ENCODE measurements around the gene SLC44A5. TPM values are rescaled to one million over a fixed set of nuclear protein-coding genes. Genes with fewer than 3 reads are reported as not detected.

Gene SLC44A5
- total RNA-seq, 2 donors from 2014 or later = 4.6 to 10.0 TPM

- 92 to 100% methylated on average over 3 to 5 of the region's 6 CpGs for WGBS, 2 experiments (ENCODE audit: insufficient coverage in 1 of 2, insufficient read length in 1 of 2)
- H3K4me3 Mint-ChIP-seq = no peak overlapping the region
- H3K27me3 Mint-ChIP-seq (ENCODE audit: insufficient read depth) = no peaks in the 10 kb centered on the region
- Histone ChIP-seq H3K9me3 (ENCODE audit: control insufficient read depth, low read length) (no peaks in the 10 kb centered on the region), H3K4me1 (ENCODE audit: control insufficient read depth, insufficient read depth, low read length) (peaks cover 4% of the 10 kb centered on the region), H3K27me3 (ENCODE audit: control insufficient read depth, insufficient read depth, low read length, poor library complexity, severe bottlenecking) (no peaks in the 10 kb centered on the region), H3K9ac (ENCODE audit: extremely low read depth, low read length, poor library complexity, severe bottlenecking) (no peak overlapping the region), H3K36me3 (ENCODE audit: control insufficient read depth, insufficient read depth, low read length) (no peaks in the 10 kb centered on the region), H3K27ac (ENCODE audit: low read depth, low read length) (no peak overlapping the region), H3K4me3 (ENCODE audit: low read length) (no peak overlapping the region)
- H3K27ac Mint-ChIP-seq = no peak overlapping the region
- no peak for DNase-seq
- H3K9me3 Mint-ChIP-seq = no peaks in the 10 kb centered on the region
- TF ChIP-seq, protein P1, sequence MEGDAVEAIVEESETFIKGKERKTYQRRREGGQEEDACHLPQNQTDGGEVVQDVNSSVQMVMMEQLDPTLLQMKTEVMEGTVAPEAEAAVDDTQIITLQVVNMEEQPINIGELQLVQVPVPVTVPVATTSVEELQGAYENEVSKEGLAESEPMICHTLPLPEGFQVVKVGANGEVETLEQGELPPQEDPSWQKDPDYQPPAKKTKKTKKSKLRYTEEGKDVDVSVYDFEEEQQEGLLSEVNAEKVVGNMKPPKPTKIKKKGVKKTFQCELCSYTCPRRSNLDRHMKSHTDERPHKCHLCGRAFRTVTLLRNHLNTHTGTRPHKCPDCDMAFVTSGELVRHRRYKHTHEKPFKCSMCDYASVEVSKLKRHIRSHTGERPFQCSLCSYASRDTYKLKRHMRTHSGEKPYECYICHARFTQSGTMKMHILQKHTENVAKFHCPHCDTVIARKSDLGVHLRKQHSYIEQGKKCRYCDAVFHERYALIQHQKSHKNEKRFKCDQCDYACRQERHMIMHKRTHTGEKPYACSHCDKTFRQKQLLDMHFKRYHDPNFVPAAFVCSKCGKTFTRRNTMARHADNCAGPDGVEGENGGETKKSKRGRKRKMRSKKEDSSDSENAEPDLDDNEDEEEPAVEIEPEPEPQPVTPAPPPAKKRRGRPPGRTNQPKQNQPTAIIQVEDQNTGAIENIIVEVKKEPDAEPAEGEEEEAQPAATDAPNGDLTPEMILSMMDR (conservative IDR thresholded peaks at IDR 0.05) = no peak
- peaks cover 2% of the 10 kb centered on the region for H3K4me1 Mint-ChIP-seq
- no peaks in the 10 kb centered on the region for H3K36me3 Mint-ChIP-seq (ENCODE audit: low read depth)
Observed at GRCh38 chr1:75539230-75540116, 71.4 kb downstream of the SLC44A5 start.

DNA sequence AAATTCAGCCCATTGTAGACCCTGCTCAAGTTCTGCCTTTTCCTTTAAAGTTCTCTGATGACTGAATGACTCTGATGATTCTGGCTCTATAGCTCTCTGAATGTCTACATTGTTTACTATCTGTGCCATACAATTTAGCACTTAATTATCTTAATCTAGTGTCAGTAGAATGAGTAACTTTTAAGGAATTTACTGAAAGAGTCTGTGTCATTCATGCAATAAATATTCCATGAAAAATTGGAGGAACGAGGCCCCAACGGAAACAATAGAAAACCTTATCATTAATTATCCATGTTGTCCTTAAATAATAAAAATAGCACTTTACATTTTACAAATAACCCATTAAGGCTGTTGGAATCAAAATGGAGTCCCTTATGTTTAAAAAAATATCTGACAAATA, 77.8 kb downstream of the SLC44A5 start:
- 95% methylated on average over 2 of the region's 2 CpGs; no CpG with 5 or more reads in 1 of the 2 experiments for WGBS, 2 experiments (ENCODE audit: insufficient coverage in 1 of 2, insufficient read length in 1 of 2)
- H3K4me1 Mint-ChIP-seq = no peaks in the 10 kb centered on the region
- Histone ChIP-seq H3K4me1 (ENCODE audit: control insufficient read depth, insufficient read depth, low read length) (no peaks in the 10 kb centered on the region), H3K9me3 (ENCODE audit: control insufficient read depth, low read length) (no peaks in the 10 kb centered on the region), H3K9ac (ENCODE audit: extremely low read depth, low read length, poor library complexity, severe bottlenecking) (no peak overlapping the region), H3K27ac (ENCODE audit: low read depth, low read length) (no peak overlapping the region), H3K4me3 (ENCODE audit: low read length) (no peak overlapping the region), H3K36me3 (ENCODE audit: control insufficient read depth, insufficient read depth, low read length) (no peaks in the 10 kb centered on the region), H3K27me3 (ENCODE audit: control insufficient read depth, insufficient read depth, low read length, poor library complexity, severe bottlenecking) (no peaks in the 10 kb centered on the region)
- no peak overlapping the region for H3K27ac Mint-ChIP-seq
- no peaks in the 10 kb centered on the region for H3K36me3 Mint-ChIP-seq (ENCODE audit: low read depth)
- TF ChIP-seq, protein P1 (conservative IDR thresholded peaks at IDR 0.05) = no peak
- no peaks in the 10 kb centered on the region for H3K9me3 Mint-ChIP-seq
- H3K4me3 Mint-ChIP-seq = no peak overlapping the region
- no peaks in the 10 kb centered on the region for H3K27me3 Mint-ChIP-seq (ENCODE audit: insufficient read depth)
- no peak for DNase-seq

DNA sequence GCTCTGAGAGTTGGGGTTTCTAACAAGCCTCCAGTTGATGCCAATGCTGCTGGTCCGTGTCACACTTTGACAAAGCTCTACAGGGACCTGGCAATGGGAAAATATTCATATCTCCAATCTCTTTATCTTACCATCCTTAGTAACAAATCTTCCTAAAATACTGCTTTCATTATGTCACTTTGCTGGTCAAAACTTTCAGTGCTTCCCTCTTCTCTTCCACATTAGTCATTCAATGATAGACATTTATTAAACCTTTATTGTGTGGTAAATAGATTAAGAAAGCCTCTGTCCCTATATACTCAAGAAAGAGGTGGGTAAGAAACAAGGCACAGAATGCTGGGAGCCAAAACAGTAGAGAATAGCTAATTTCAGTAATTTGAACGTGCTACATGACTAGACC, 79.3 kb downstream of the SLC44A5 start:
- Histone ChIP-seq H3K4me3 (ENCODE audit: low read length) (no peak overlapping the region), H3K27ac (ENCODE audit: low read depth, low read length) (no peak overlapping the region), H3K36me3 (ENCODE audit: control insufficient read depth, insufficient read depth, low read length) (no peaks in the 10 kb centered on the region), H3K4me1 (ENCODE audit: control insufficient read depth, insufficient read depth, low read length) (no peaks in the 10 kb centered on the region), H3K9me3 (ENCODE audit: control insufficient read depth, low read length) (no peaks in the 10 kb centered on the region), H3K9ac (ENCODE audit: extremely low read depth, low read length, poor library complexity, severe bottlenecking) (no peak overlapping the region), H3K27me3 (ENCODE audit: control insufficient read depth, insufficient read depth, low read length, poor library complexity, severe bottlenecking) (no peaks in the 10 kb centered on the region)
- Mint-ChIP-seq H3K27me3 (ENCODE audit: insufficient read depth) (no peaks in the 10 kb centered on the region), H3K36me3 (ENCODE audit: low read depth) (no peaks in the 10 kb centered on the region), H3K27ac (no peak overlapping the region), H3K4me3 (no peak overlapping the region), H3K4me1 (no peaks in the 10 kb centered on the region), H3K9me3 (no peaks in the 10 kb centered on the region)
- TF ChIP-seq, protein P1 (conservative IDR thresholded peaks at IDR 0.05) = no peak
- WGBS, 2 experiments (ENCODE audit: insufficient coverage in 1 of 2, insufficient read length in 1 of 2) = 94 to 95% methylated on average over 2 of the region's 2 CpGs
- DNase-seq = no peak
